GM12878 (cell line): Measurements from ENCODE around the gene CARD11. TPM values are rescaled to one million over a fixed set of nuclear protein-coding genes. Genes with fewer than 3 reads are reported as not detected.
"Not testable (repeated sequence)": the region's sequence is repeated elsewhere in the genome, so short reads cannot be mapped to it uniquely, and the experiment has no call there.

Experiments
- ATAC-seq: fragments of 200-7000 bp; cut with Tn5 transposase; 3 replicates; pipeline ENCODE4 v1.9.1; 2020; ENCODE audit warnings: mild to moderate bottlenecking, moderate library complexity
- BruUV-seq: library from RNA; stranded (reverse); fragments of 400-500 nt; replicated peaks from 2 replicates; lab custom pipeline; 2021; lab: Mats Ljungman, UMichigan
- CTCF ChIA-PET: fragments of 300-600 bp; sonication (Branson Sonifier 250); formaldehyde crosslinking; extraction: SDS; loops from one replicate; lab custom pipeline; 2021; ENCODE audit warnings: inconsistent platforms; lab: Yijun Ruan, JAX
- POLR2A ChIA-PET: fragments of 350-600 bp; formaldehyde crosslinking; extraction: SDS; loops from one replicate; lab custom pipeline; 2021; ENCODE audit warnings: inconsistent platforms; lab: Charles Lee
- RAD21 ChIA-PET: fragments of 300-600 bp; sonication (Branson Sonifier 250); formaldehyde crosslinking; loops from one replicate; lab custom pipeline; 2023; ENCODE audit warnings: antibody characterized with exemption; ENCODE audit not compliant: unreplicated experiment; lab: Charles Lee
- SMC1A ChIA-PET: fragments of 300-600 bp; sonication (Branson Sonifier 250); formaldehyde crosslinking; loops from one replicate; lab custom pipeline; 2023; ENCODE audit not compliant: unreplicated experiment, uncharacterized antibody; lab: Charles Lee
- DNase-seq: peaks from one replicate; pipeline ENCODE4 v3.0.0-alpha.2; 2011; ENCODE audit warnings: low read depth, low spot score
- FAIRE-seq: peaks from 3 replicates; lab custom pipeline; 2011; peaks lifted over from hg19 to GRCh38; lab: Jason Lieb, UNC
- H2AFZ ChIP-seq: 2 replicates; pipeline ENCODE4 v1.6.0; 2011; ENCODE audit warnings: low read depth, low read length, control low read depth; ENCODE audit not compliant: control insufficient read depth
- H3K27ac ChIP-seq: 2 replicates; pipeline ENCODE4 v1.5.1; 2011; ENCODE audit warnings: control low read depth; ENCODE audit not compliant: control insufficient read depth, insufficient read depth
- H3K27me3 ChIP-seq, 2 experiments: replicated peaks in 1 of 2; 2 replicates each; pipeline versions ENCODE4 v1.6.0 to v1.6.1; 2011; ENCODE audit warnings: low read length in 1 of 2; ENCODE audit not compliant: control insufficient read depth in 2 of 2, insufficient read depth in 2 of 2
- H3K36me3 ChIP-seq, 2 experiments: 2 replicates each; pipeline ENCODE4 v1.5.1; 2011; ENCODE audit warnings: low read length in 1 of 2; ENCODE audit not compliant: control insufficient read depth in 2 of 2, insufficient read depth in 2 of 2
- H3K4me1 ChIP-seq: 2 replicates; pipeline ENCODE4 v1.6.1; 2011; ENCODE audit warnings: mild to moderate bottlenecking, low read length, moderate library complexity, mixed read lengths; ENCODE audit not compliant: control insufficient read depth, insufficient read depth
- H3K4me2 ChIP-seq: 2 replicates; pipeline ENCODE4 v1.6.0; 2011; ENCODE audit warnings: control low read depth; ENCODE audit not compliant: control insufficient read depth, insufficient read depth
- H3K4me3 ChIP-seq: fragments of 200-600 bp; sonication (generic); 2 replicates; pipeline ENCODE4 v1.5.1; 2016
- H3K79me2 ChIP-seq: 2 replicates; pipeline ENCODE4 v1.6.0; 2011; ENCODE audit warnings: low read length; ENCODE audit not compliant: control insufficient read depth, insufficient read depth
- H3K9ac ChIP-seq: 2 replicates; pipeline ENCODE4 v1.8.0; 2011; ENCODE audit warnings: low read length, control low read depth, mixed read lengths; ENCODE audit not compliant: control insufficient read depth, insufficient read depth
- H3K9me3 ChIP-seq: replicated peaks from 3 replicates; pipeline ENCODE4 v1.5.1; 2011; ENCODE audit warnings: mild to moderate bottlenecking, low read length; ENCODE audit not compliant: control insufficient read depth, insufficient read depth
- H4K20me1 ChIP-seq: 2 replicates; pipeline ENCODE4 v1.6.0; 2011; ENCODE audit not compliant: control insufficient read depth, insufficient read depth
- CBX5 ChIP-seq: sonication (generic); IDR thresholded peaks from 2 replicates; pipeline ENCODE4 v1.6.1; 2016; ENCODE audit warnings: low read depth, moderate library complexity, mild to moderate bottlenecking, inconsistent platforms
- PAX5 ChIP-seq: IDR thresholded peaks from 2 replicates; pipeline ENCODE4 v1.6.1; 2011; ENCODE audit warnings: low read depth, low read length, borderline replicate concordance
- ZBED1 ChIP-seq: IDR thresholded peaks from 2 replicates; pipeline ENCODE4 v1.6.1; 2016; ENCODE audit warnings: borderline replicate concordance
- WGBS: methylation state at CpG from one replicate; pipeline ENCODE4 v1.1.6; 2016; ENCODE audit warnings: low lambda C conversion rate; ENCODE audit not compliant: insufficient replicate concordance, insufficient coverage; ENCODE audit errors: missing lambda C conversion rate; 5-methylcytosine and 5-hydroxymethylcytosine counted together
- in situ Hi-C: fragments of 300-500 bp; cut with MboI; formaldehyde crosslinking; loops from 9 replicates; pipeline ENCODE4 v1.14.3; 2018; ENCODE audit warnings: mixed read lengths
- intact Hi-C: fragments of 100-400 bp; cut with micrococcal nuclease; formaldehyde crosslinking; loops from one replicate; pipeline ENCODE4 v1.14.2; 2022; ENCODE audit not compliant: unreplicated experiment
- polyA plus RNA-seq, 11 experiments: library from polyadenylated mRNA; depleted of rRNA in 4 of 11; unstranded in 6 of 11; stranded (reverse) in 5 of 11; fragments of >200 nt; fragmentation: Nextera tagmentation in 4 of 11; fragmentation: Illumina TruSeq in 1 of 11; extraction: Ambion mirVana in 4 of 11; extraction: Trizol in 1 of 11; gene quantifications; 1 replicate in 1 of 11; 2 replicates in 10 of 11; pipeline versions ENCODE4 v1.2.1 to v1.2.3, GENCODE V29; 2011 to 2016; ENCODE audit warnings: inconsistent platforms in 2 of 11, missing spikeins in 2 of 11, low read depth in 1 of 11
- total RNA-seq, 4 experiments: library from RNA; depleted of rRNA in 3 of 4; stranded (reverse); fragments of >200 nt in 3 of 4; fragmentation: Illumina TruSeq in 1 of 4; extraction: Trizol in 1 of 4; gene quantifications; 2 replicates each; pipeline versions ENCODE4 v1.2.1 to v1.2.3, GENCODE V29; 2013 to 2021
- TF ChIP-seq, protein P1 (sequence below): IDR thresholded peaks from 2 replicates; pipeline ENCODE4 v1.6.1; 2012; ENCODE audit warnings: improper control_type of control experiment, low read depth, low read length; ENCODE audit not compliant: insufficient replicate concordance

The CARD11 gene
- total and polyA plus RNA-seq, 10 of the 15 experiments (the other 5 are each of a cell fraction or from before 2014, with no cell fraction given): 0.27 to 72.0 (median 28.4) TPM

DNA sequence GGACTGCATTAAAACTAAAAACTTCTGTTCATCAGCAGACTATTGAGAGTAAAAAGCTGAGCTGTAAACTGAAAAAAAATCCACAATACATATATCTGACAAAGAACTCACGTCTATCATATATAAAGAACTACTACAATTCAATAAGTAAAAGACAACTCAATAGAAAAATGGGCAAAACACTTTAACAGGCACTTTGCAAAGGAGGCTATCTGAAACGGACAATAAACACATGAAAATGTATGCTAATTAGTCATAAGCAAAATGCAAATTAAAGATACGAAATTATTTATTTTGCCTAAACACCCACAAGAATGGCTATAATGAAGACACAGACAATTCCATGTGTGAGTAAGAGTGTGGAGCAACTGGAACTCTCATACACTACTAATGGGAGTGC is 18.1 kb downstream of the CARD11 start (continued):
- TF ChIP-seq, protein P1, sequence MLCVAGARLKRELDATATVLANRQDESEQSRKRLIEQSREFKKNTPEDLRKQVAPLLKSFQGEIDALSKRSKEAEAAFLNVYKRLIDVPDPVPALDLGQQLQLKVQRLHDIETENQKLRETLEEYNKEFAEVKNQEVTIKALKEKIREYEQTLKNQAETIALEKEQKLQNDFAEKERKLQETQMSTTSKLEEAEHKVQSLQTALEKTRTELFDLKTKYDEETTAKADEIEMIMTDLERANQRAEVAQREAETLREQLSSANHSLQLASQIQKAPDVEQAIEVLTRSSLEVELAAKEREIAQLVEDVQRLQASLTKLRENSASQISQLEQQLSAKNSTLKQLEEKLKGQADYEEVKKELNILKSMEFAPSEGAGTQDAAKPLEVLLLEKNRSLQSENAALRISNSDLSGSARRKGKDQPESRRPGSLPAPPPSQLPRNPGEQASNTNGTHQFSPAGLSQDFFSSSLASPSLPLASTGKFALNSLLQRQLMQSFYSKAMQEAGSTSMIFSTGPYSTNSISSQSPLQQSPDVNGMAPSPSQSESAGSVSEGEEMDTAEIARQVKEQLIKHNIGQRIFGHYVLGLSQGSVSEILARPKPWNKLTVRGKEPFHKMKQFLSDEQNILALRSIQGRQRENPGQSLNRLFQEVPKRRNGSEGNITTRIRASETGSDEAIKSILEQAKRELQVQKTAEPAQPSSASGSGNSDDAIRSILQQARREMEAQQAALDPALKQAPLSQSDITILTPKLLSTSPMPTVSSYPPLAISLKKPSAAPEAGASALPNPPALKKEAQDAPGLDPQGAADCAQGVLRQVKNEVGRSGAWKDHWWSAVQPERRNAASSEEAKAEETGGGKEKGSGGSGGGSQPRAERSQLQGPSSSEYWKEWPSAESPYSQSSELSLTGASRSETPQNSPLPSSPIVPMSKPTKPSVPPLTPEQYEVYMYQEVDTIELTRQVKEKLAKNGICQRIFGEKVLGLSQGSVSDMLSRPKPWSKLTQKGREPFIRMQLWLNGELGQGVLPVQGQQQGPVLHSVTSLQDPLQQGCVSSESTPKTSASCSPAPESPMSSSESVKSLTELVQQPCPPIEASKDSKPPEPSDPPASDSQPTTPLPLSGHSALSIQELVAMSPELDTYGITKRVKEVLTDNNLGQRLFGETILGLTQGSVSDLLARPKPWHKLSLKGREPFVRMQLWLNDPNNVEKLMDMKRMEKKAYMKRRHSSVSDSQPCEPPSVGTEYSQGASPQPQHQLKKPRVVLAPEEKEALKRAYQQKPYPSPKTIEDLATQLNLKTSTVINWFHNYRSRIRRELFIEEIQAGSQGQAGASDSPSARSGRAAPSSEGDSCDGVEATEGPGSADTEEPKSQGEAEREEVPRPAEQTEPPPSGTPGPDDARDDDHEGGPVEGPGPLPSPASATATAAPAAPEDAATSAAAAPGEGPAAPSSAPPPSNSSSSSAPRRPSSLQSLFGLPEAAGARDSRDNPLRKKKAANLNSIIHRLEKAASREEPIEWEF: no peak
- TF ChIP-seq ZBED1: no peak

DNA sequence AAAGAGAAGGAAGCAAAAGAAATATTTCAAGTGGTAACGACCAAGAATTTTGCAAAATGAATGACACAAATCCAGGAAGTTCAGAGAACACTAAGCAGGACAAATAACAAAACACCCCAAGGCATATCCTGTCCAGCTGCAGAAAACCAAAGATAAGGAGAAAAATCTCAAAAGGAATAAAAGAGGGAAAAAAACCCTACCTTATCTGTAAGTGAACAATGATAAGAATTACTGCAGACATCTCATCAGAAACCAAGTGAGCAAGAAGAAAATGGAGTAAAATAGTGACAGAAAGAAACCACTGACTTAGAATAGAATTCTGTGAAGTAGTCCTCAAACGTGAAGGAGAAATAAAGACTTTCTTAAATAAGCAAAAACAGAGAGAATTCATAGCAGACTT is 21.8 kb downstream of the CARD11 start:
- ChIA-PET POLR2A (no interaction called here), RAD21 (no interaction called here), SMC1A (interaction anchor here (0.7 to 1.5 kb wide), 3 partner anchors 19 to 68 kb away, joined by 3 to 4 read pairs (median 3); no protein-coding TSS in a partner anchor), CTCF (interaction anchor here (1.0 kb wide), 1 partner anchor 11 kb away, joined by 4 read pairs; no protein-coding TSS in a partner anchor)
- intact Hi-C loops (no loop called here), in situ Hi-C loops (no loop called here)
- FAIRE-seq (no peak), ATAC-seq (no peak), DNase-seq (no peak)
- Histone ChIP-seq H3K4me3 (no peak overlapping the region), H3K36me3 (peaks cover 0 to 10% of the 10 kb centered on the region in 2 experiments), H3K9ac (no peak overlapping the region), H3K27ac (no peak overlapping the region), H3K4me1 (peaks cover 4% of the 10 kb centered on the region; the same call in 1 of the 2 replicates), H2AFZ (no peak overlapping the region), H3K79me2 (peaks cover 6% of the 10 kb centered on the region), H3K4me2 (no peak overlapping the region), H4K20me1 (no peaks in the 10 kb centered on the region), H3K9me3 (peaks cover 20% of the 10 kb centered on the region), H3K27me3 (no peaks in the 10 kb centered on the region)
- TF ChIP-seq CBX5 (peak; percentile 95; the same call in 1 of the 2 replicates), PAX5 (no peak)
- 43% methylated on average over 2 of the region's 2 CpGs for WGBS
- BruUV-seq: no TSS peak

DNA sequence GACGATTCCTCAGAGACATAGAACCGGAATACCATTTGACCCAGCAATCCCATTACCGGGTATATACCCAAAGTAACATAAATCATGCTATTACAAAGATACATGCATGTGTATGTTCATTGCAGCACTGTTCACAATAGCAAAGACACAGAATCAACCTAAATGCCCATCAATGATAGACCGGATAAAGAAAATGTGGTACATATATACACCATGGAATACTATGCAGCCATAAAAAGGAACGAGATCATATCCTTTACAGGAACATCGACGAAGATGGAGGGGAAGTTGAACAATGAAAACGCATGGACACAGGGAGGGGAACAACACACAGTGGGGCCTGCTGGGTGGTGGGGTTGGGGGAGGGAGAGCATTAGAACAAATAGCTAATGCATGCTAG is 22.4 kb downstream of the CARD11 start:
- CTCF ChIA-PET, in situ Hi-C loops, H2AFZ ChIP-seq, H4K20me1 ChIP-seq, SMC1A ChIA-PET, H3K4me2 ChIP-seq, H3K36me3 ChIP-seq, intact Hi-C loops, POLR2A ChIA-PET, BruUV-seq, ATAC-seq, H3K79me2 ChIP-seq, H3K27me3 ChIP-seq, H3K4me1 ChIP-seq, H3K27ac ChIP-seq, RAD21 ChIA-PET, H3K9ac ChIP-seq, DNase-seq, FAIRE-seq, H3K4me3 ChIP-seq: not testable (repeated sequence)
- peaks cover 20% of the 10 kb centered on the region for H3K9me3 ChIP-seq
- WGBS: 61% methylated on average over 8 of the region's 8 CpGs
